NCI-H774 (cell line): ENCODE results near the gene CCRL2.
"Not testable (repeated sequence)": the region's sequence is repeated elsewhere in the genome, so short reads cannot be mapped to it uniquely, and the experiment has no call there.

Experiments used
- DNase-seq: peaks from one replicate; lab custom pipeline; 2025; lab: John Stamatoyannopoulos, UW

Gene CCRL2

GRCh38 chr3:46429671-46430070, 22.6 kb downstream of the CCRL2 start:
- DNase-seq = no peak

DNA sequence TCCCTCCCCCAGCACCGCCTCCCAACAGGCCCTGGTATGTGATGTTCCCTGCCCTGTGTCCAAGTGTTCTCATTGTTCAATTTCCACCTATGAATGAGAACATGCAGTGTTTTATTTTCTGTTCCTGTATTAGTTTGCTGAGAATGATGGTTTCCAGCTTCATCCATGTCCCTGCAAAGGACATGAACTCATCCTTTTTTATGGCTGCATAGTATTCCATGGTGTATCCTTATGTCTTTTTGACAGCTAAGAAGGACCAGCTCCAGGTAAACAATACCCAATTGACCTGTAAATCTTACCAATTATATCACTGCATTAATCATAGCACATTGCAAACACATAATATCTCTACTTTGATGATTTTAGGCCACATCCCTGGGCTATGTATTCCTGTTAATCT, 23.8 kb downstream of the CCRL2 start:
- DNase-seq = not testable (repeated sequence)

DNA sequence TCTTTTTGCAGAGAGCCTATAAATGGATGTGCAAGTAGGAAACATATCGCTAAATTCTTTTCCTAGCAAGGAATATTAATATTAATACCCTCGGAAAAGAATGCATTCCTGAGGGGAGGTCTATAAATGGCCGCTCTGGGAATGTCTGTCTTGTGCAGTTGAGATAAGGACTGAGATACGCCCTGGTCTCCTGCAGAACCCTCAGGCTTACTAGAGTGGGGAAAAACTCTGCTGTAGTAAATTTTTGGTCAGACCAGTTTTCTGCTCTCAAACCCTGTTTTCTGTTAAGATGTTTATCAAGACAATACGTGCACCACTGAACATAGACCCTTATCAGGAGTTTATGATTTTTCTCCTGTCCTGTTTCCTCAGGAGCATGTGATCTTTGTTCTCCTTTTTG, 24.8 kb downstream of the CCRL2 start:
- DNase-seq = not testable (repeated sequence)

DNA sequence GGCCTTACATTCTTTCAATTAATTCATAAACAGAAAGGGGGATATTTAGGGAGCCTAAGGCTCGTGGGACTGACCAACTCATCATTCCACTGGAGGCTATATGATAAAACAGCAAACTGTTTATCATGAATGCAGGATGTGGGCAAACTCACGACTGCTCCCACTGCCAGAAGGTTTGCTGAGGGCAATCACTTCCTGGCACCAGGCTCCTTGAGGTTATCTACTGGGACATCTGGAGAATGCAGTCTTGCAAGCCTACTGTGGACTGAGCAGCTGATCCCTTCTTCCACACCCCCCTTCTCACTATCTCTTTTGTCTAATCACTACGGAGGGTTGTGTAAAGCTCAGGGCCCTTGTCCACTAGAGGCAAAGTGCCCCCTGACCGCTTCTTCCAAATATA, 26.1 kb downstream of the CCRL2 start:
- DNase-seq = not testable (repeated sequence)

DNA sequence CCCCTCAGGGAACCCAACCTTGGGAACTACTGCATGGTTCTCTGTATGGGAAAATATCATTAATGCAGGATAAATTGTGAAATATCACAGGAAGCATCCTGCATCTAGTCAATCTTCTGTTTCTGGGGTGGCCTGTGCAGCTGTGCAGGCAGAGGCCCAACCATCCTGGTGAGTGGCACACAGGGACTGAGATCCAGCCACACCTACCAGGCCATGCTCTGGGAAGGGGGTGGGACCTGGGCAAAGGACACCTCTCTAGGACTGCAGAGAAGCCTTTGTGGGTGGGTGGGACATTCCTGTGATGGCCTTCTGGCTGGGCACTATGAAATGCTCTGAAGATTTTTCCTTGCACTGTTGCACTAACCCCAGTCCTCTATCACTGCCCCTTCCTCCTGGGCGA, 26.8 kb downstream of the CCRL2 start:
- no peak for DNase-seq

DNA sequence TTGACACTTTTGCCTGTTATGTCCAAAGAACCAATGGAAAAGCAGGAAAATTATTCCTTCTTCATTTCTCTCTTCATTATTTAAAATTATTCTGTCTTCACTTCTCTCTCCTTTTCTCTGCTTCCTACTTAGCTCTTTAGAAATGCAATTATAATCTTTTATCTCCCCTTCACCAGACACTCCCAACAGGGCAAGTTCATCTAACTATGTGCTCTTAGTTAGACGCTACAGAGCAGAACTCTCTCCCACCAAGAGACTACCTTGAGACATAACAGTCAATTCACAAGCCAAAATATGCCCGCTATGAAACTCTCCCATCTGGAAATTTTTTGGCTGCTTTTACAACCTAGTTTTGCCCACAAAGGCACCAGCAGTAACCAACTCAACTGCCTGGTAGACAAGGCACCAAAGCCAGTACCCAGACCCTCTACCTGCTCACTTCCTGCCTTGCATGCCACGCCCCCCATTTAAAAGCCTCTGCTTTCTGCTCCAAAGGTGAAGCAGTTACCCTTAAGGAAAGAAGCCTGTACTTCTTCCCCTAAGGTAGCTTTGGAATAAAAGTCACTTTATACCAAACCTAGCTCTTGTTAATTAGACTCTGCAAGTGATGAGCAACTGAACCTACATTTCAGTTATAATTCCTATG, 28.1 kb downstream of the CCRL2 start:
- no peak for DNase-seq

- no peak for DNase-seq
Measured at GRCh38 chr3:46438831-46439230, 31.8 kb downstream of the CCRL2 start.

GRCh38 chr3:46440531-46441294, 33.7 kb downstream of the CCRL2 start:
- no peak for DNase-seq

- DNase-seq = peak; percentile 48
Measured at GRCh38 chr3:46442576-46443530, 35.8 kb downstream of the CCRL2 start.

GRCh38 chr3:46447228-46447985, 40.3 kb downstream of the CCRL2 start:
- no peak for DNase-seq

- no peak for DNase-seq
Measured at GRCh38 chr3:46448721-46449120, 41.7 kb downstream of the CCRL2 start.

DNA sequence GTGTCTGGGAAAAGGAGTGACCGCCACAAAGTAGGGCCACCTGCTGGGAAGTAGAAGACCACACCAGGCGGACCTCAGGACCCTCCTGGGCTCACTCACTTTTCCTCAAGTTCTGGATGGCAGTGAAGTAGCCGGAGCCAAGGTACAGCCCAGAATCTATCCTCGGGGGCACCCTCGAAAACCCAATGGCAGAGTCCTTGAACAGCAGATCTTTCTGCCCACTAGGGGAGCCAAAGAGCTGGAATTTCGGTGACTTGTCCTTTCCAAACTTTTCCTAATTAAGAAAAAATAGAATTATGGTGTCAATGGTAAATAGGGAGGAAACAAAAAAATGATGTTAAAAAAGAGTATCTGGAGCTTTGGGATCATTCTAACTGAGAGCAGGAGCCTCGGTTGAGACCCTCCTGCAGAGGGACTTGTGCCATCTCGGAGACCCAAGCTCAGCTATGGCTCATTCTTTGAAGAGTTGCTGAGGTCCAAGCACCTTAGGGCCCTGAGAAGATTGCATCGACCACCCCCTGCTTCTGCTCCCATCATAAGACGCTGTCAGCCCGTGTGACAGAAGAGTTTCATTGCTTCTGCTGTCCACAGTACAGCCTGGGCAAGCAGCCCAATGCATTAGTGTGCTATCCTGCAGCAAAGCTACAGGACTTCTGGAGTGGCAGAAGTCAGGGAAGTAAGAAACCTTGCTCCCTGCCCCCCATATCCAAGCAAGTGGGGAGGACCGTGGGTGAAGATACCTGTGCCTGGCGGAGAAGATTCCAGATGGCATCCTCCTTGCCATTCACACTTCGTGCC, 42.9 kb downstream of the CCRL2 start:
- DNase-seq = no peak

DNA sequence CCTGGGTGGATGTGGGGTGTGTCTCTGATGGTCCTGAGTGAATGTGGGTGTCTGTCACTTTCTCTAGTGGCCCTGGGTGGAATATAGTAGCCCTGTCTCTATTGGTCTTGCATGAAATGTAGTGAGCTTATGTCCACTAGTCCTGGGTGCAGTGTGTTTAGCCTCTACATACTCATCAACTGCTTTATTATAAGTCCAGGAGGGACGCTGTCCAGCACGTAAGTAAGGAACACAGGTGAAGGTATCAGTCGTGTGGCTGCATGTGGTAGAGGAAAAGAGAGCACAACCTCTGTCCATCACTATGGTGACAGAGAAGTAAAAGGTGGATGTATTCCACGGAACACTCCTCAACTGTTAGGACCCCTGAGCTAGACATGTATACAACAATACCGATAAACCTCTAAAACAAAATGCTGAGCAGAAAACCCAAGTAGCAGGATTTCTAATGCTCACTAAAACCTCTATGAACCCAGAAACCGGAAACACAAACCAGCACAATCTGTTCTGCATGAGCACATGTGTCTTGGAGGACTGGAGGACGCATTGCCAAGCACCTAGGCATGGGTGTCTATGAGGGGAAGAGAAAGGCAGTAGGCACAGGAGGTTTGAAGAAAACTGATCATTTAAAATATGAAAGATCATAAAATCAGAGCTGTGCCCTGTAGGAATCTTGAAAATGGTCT, 46.6 kb downstream of the CCRL2 start:
- DNase-seq = no peak

GRCh38 chr3:46454209-46454595, 47.1 kb downstream of the CCRL2 start:
- no peak for DNase-seq

DNA sequence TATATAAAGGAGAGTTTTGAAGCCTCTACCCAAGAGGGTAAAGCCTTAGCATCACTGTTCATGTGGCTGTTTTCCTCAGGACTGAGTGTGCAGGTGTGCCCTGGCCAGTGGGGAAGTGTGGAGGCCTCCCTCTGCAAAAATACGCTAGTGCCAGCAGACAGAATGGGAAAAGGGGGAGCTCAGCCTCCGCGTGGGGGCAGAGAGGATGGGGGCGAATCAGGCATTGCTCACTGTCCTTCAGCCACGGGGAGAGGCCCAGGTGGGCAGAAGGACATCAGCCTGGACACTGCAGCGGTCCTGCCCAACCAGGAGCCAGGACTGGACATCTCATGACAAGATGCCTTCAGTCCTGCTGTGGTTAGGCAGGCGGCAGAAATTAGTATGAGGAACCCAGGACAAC, 47.5 kb downstream of the CCRL2 start:
- no peak for DNase-seq

GRCh38 chr3:46455231-46456115, 48.4 kb downstream of the CCRL2 start:
- DNase-seq = no peak

GRCh38 chr3:46456118-46456517, 49.1 kb downstream of the CCRL2 start:
- DNase-seq = no peak
